HL-60 (cell line): ENCODE results near the gene EEF2.

ENCODE experiments used
- CTCF ChIP-seq: IDR thresholded peaks from one replicate; pipeline ENCODE4 v1.5.1; 2011; ENCODE audit warnings: low read length, control low read depth, inconsistent platforms; ENCODE audit not compliant: insufficient read depth
- POLR2AphosphoS5 ChIP-seq: IDR thresholded peaks from 2 replicates; pipeline ENCODE4 v1.6.1; 2012; ENCODE audit warnings: low read depth
- TF ChIP-seq, protein P1 (sequence below): IDR thresholded peaks from 2 replicates; pipeline ENCODE4 v1.6.1; 2012; ENCODE audit warnings: low read depth; ENCODE audit not compliant: insufficient replicate concordance

GRCh38 chr19:3975144-3975543 is 10.1 kb downstream of the EEF2 start:
- TF ChIP-seq CTCF (no peak), POLR2AphosphoS5 (no peak)
- TF ChIP-seq, protein P1, sequence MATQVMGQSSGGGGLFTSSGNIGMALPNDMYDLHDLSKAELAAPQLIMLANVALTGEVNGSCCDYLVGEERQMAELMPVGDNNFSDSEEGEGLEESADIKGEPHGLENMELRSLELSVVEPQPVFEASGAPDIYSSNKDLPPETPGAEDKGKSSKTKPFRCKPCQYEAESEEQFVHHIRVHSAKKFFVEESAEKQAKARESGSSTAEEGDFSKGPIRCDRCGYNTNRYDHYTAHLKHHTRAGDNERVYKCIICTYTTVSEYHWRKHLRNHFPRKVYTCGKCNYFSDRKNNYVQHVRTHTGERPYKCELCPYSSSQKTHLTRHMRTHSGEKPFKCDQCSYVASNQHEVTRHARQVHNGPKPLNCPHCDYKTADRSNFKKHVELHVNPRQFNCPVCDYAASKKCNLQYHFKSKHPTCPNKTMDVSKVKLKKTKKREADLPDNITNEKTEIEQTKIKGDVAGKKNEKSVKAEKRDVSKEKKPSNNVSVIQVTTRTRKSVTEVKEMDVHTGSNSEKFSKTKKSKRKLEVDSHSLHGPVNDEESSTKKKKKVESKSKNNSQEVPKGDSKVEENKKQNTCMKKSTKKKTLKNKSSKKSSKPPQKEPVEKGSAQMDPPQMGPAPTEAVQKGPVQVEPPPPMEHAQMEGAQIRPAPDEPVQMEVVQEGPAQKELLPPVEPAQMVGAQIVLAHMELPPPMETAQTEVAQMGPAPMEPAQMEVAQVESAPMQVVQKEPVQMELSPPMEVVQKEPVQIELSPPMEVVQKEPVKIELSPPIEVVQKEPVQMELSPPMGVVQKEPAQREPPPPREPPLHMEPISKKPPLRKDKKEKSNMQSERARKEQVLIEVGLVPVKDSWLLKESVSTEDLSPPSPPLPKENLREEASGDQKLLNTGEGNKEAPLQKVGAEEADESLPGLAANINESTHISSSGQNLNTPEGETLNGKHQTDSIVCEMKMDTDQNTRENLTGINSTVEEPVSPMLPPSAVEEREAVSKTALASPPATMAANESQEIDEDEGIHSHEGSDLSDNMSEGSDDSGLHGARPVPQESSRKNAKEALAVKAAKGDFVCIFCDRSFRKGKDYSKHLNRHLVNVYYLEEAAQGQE, result no peak
